G401 (cell line): Measurements from ENCODE around the gene NSUN3. TPM values are rescaled to one million over a fixed set of nuclear protein-coding genes. Genes with fewer than 3 reads are reported as not detected.
"Not testable (repeated sequence)": the region's sequence is repeated elsewhere in the genome, so short reads cannot be mapped to it uniquely, and the experiment has no call there.

ENCODE experiments used
- DNase-seq: peaks from one replicate; pipeline ENCODE4 v3.0.0-alpha.2; 2015; ENCODE audit warnings: low spot score
- in situ Hi-C: cut with HindIII; loops from 2 replicates; pipeline ENCODE4 v1.10.0; 2016; ENCODE audit warnings: low sequenced_read_pairs, mixed read lengths
- total RNA-seq: library from RNA; depleted of rRNA; stranded (reverse); fragments of >200 nt; shearing (Covaris generic); gene quantifications from 2 replicates; pipeline ENCODE4 v1.2.3, GENCODE V29; 2014; rRNA removed

Gene NSUN3
- 6.3 and 11.0 TPM in 2 replicates for total RNA-seq

GRCh38 chr3:94062513-94063404 is at the start of gene NSUN3, which contains the start of gene DHFR2:
Gene NSUN3, plus strand, starts transcription at chr3:94063061. Its CDS starts 66 bp downstream, at chr3:94063127.
Gene DHFR2, minus strand, starts transcription at chr3:94062916. Its CDS starts 1,405 bp downstream, at chr3:94061511.
- in situ Hi-C loops = loop anchor here (5.0 kb wide), 1 partner anchor 40 kb away; no protein-coding TSS in a partner anchor
- DNase-seq = peak; percentile 91

- no peak for DNase-seq
- in situ Hi-C loops = no loop called here
Measured at GRCh38 chr3:94015025-94015424, 47.8 kb upstream of the NSUN3 start.

GRCh38 chr3:94019659-94020058 is 43.2 kb upstream of the NSUN3 start:
- in situ Hi-C loops = loop anchor here (5.0 kb wide), 1 partner anchor 43 kb away; the partner anchor contains the start of genes DHFR2 and NSUN3
- no peak for DNase-seq

- DNase-seq = no peak
- in situ Hi-C loops = loop anchor here (5.0 kb wide), 1 partner anchor 42 kb away; the partner anchor contains the start of genes DHFR2 and NSUN3
Measured at GRCh38 chr3:94020293-94020692, 42.6 kb upstream of the NSUN3 start.

- in situ Hi-C loops = loop anchor here (5.0 kb wide), 1 partner anchor 38 kb away; the partner anchor contains the start of genes DHFR2 and NSUN3
- DNase-seq = no peak
Measured at GRCh38 chr3:94024385-94024784, 38.5 kb upstream of the NSUN3 start.

- DNase-seq = no peak
- in situ Hi-C loops = no loop called here
Measured at GRCh38 chr3:94026623-94027022, 36.2 kb upstream of the NSUN3 start.

GRCh38 chr3:94028093-94028837 is 34.6 kb upstream of the NSUN3 start, which contains the start of gene STX19:
Gene STX19, minus strand, starts transcription at chr3:94028597. Its CDS starts 13,328 bp downstream, at chr3:94015269.
- in situ Hi-C loops = no loop called here
- no peak for DNase-seq

- peak; percentile 11 for DNase-seq
- in situ Hi-C loops = no loop called here
Measured at GRCh38 chr3:94036909-94037507, 25.9 kb upstream of the NSUN3 start.

- in situ Hi-C loops = no loop called here
- no peak for DNase-seq
Measured at GRCh38 chr3:94043285-94043684, 19.6 kb upstream of the NSUN3 start.

GRCh38 chr3:94044100-94044936 is 18.5 kb upstream of the NSUN3 start:
- in situ Hi-C loops = not testable (repeated sequence)

GRCh38 chr3:94046533-94046932 is 16.3 kb upstream of the NSUN3 start:
- DNase-seq = no peak
- in situ Hi-C loops = no loop called here

More at GRCh38 chr3:94044100-94044936, 18.5 kb upstream of the NSUN3 start:
- not testable (repeated sequence) for DNase-seq

- in situ Hi-C loops = no loop called here
- no peak for DNase-seq
Measured at GRCh38 chr3:94049267-94049666, 13.6 kb upstream of the NSUN3 start.

- DNase-seq = no peak
- in situ Hi-C loops = no loop called here
Measured at GRCh38 chr3:94050546-94050945, 12.3 kb upstream of the NSUN3 start.

GRCh38 chr3:94061297-94061696 is 1.6 kb upstream of the NSUN3 start:
- in situ Hi-C loops = loop anchor here (5.0 kb wide), 1 partner anchor 39 kb away; no protein-coding TSS in a partner anchor

GRCh38 chr3:94063496-94064119 is 747 bp downstream of the NSUN3 start:
- no peak for DNase-seq
- in situ Hi-C loops = loop anchor here (5.0 kb wide), 1 partner anchor 41 kb away; no protein-coding TSS in a partner anchor

More at GRCh38 chr3:94061297-94061696, 1.6 kb upstream of the NSUN3 start:
- DNase-seq = no peak

- in situ Hi-C loops = loop anchor here (5.0 kb wide), 1 partner anchor 42 kb away; no protein-coding TSS in a partner anchor
Measured at GRCh38 chr3:94064243-94064860, 1.5 kb downstream of the NSUN3 start.

GRCh38 chr3:94065122-94065521 is 2.3 kb downstream of the NSUN3 start:
- DNase-seq = no peak
- in situ Hi-C loops = no loop called here

More at GRCh38 chr3:94064243-94064860, 1.5 kb downstream of the NSUN3 start:
- DNase-seq = peak; percentile 5
